Common myeloid progenitor, CD34-positive (primary cell): Measurements from ENCODE around the gene FBXO5.
A peak's percentile ranks its signal among the peaks of the same experiment; 100 is the strongest.
"Not testable (repeated sequence)": the region's sequence is repeated elsewhere in the genome, so short reads cannot be mapped to it uniquely, and the experiment has no call there.

Source experiments
- CTCF ChIA-PET: fragments of 350-600 bp; sonication (Branson Sonifier 250); formaldehyde crosslinking; loops from one replicate; lab custom pipeline; 2021; ENCODE audit warnings: antibody characterized with exemption; lab: Charles Lee
- POLR2A ChIA-PET: fragments of 350-600 bp; sonication (Branson Sonifier 250); formaldehyde crosslinking; loops from one replicate; lab custom pipeline; 2021; ENCODE audit warnings: antibody characterized with exemption; lab: Charles Lee
- DNase-seq, 3 donors: peaks; one replicate each; pipeline versions ENCODE4 v3.0.0 to v3.0.0-alpha.2; 2013
- H3K27ac ChIP-seq, 2 experiments: 1 replicate in 1 of 2; 2 replicates in 1 of 2; pipeline ENCODE4 v1.7.0; 2013; ENCODE audit warnings: inconsistent platforms in 2 of 2, low read length in 2 of 2, mild to moderate bottlenecking in 2 of 2, low read depth in 1 of 2, moderate library complexity in 1 of 2; ENCODE audit not compliant: severe bottlenecking in 2 of 2, insufficient read depth in 1 of 2, poor library complexity in 1 of 2
- H3K27me3 ChIP-seq, 5 experiments: replicated peaks in 2 of 5; 1 replicate in 3 of 5; 2 replicates in 2 of 5; pipeline versions ENCODE4 v1.6.1 to v1.7.0; 2013; ENCODE audit warnings: low read length in 4 of 5, mild to moderate bottlenecking in 2 of 5, moderate library complexity in 2 of 5, inconsistent platforms in 1 of 5; ENCODE audit not compliant: insufficient read depth in 5 of 5, control insufficient read depth in 4 of 5
- H3K36me3 ChIP-seq, 4 experiments: 1 replicate in 2 of 4; 2 replicates in 2 of 4; pipeline versions ENCODE4 v1.6.1 to v1.7.0; 2013; ENCODE audit warnings: low read length in 3 of 4, control low read depth in 1 of 4, mild to moderate bottlenecking in 1 of 4; ENCODE audit not compliant: control insufficient read depth in 4 of 4, insufficient read depth in 4 of 4
- H3K4me1 ChIP-seq, 4 experiments: 1 replicate in 3 of 4; 2 replicates in 1 of 4; pipeline versions ENCODE4 v1.6.1 to v1.7.1; 2013; ENCODE audit warnings: low read length in 3 of 4, mild to moderate bottlenecking in 3 of 4, control low read depth in 1 of 4, inconsistent platforms in 1 of 4, moderate library complexity in 1 of 4; ENCODE audit not compliant: control insufficient read depth in 4 of 4, insufficient read depth in 4 of 4; ENCODE audit errors: control extremely low read depth in 1 of 4
- H3K4me3 ChIP-seq, 7 experiments: 1 replicate in 4 of 7; 2 replicates in 3 of 7; pipeline versions ENCODE4 v1.5.1 to v1.7.0; 2013; ENCODE audit warnings: mild to moderate bottlenecking in 7 of 7, low read length in 6 of 7, moderate library complexity in 6 of 7, inconsistent platforms in 2 of 7, low read depth in 2 of 7, control low read depth in 1 of 7; ENCODE audit not compliant: insufficient read depth in 4 of 7, control insufficient read depth in 1 of 7; ENCODE audit errors: extremely low read depth in 1 of 7
- H3K9me3 ChIP-seq, 5 experiments: 1 replicate in 4 of 5; 2 replicates in 1 of 5; pipeline versions ENCODE4 v1.6.1 to v1.7.1; 2013; ENCODE audit warnings: low read length in 4 of 5, mild to moderate bottlenecking in 2 of 5, inconsistent platforms in 1 of 5, low read depth in 1 of 5, moderate library complexity in 1 of 5; ENCODE audit not compliant: control insufficient read depth in 4 of 5, insufficient read depth in 2 of 5; ENCODE audit errors: control extremely low read depth in 1 of 5
- WGBS: methylation state at CpG from one replicate; pipeline ENCODE4 v1.1.5; 2013; ENCODE audit not compliant: insufficient coverage; 5-methylcytosine and 5-hydroxymethylcytosine counted together

The FBXO5 gene

DNA sequence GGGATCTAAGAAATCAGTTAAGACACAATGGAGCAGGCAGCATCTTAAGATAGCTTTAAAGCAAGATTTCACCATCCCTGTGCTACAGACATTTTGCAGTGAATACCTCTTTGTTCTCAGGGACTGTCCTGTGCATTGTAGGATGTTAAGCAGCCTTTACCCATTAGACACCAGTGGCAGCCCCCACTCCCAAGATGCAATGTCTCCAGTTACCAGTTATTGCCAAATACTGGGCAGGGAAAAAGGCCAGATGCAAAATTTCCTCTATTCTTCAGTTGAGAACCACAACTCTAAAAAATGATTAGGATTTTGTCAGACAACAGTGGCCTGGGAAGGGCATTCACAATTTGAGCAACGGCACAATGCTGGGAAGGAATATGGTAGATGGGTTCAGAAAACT lies 6.1 kb downstream of the FBXO5 start:
- H3K4me3 ChIP-seq: no peak overlapping the region

DNA sequence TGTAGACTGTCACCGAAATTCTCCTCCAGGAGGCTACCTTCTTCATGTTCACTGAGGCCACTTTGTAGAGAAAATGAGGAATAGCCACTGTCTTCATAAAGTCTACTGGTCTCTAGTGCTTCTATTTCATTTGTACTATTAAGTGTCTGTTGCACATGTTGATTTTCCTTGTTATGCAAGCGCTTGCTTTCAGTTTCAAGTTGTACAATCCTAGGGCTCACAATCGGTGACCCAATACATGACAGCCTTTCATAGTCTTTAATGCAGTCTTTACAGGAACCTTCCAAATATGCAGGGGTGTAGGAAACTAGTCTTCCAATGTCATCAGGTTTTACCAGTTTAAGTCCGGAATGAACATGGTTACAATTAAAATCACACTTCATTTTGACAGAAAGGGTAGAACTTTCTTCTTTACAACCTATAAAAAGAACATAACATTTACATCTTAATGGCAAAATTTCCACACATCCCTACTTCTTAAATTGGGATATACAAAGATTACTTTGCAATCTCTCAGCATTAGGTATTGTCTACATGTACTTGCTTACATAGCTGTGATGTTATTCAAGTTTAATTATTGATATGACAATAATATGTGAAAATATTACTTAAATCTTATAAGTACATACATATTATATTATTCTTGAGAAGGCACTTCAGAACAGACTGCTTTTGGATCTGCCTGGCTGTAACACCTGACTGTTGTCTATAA lies 7.5 kb downstream of the FBXO5 start:
- POLR2A ChIA-PET: no interaction called here
- peaks cover 4 to 58% (median 27%) of the 10 kb centered on the region in 4 experiments for H3K36me3 ChIP-seq
- CTCF ChIA-PET: no interaction called here
- WGBS: 55% methylated on average over 2 of the region's 4 CpGs
- peaks cover 5 to 48% (median 33%) of the 10 kb centered on the region in 4 experiments for H3K4me1 ChIP-seq
- no peaks in the 10 kb centered on the region for H3K9me3 ChIP-seq
- H3K4me3 ChIP-seq: peak overlapping the region in 4 of 7 experiments; percentile 17 to 72 (median 51)
- H3K27me3 ChIP-seq: no peaks in the 10 kb centered on the region
- DNase-seq: peak; percentile 56 to 86 (median 80)
- H3K27ac ChIP-seq: peak overlapping the region in 1 of 2 experiments; percentile 38

More for the DNA sequence above, 6.1 kb downstream of the FBXO5 start:
- CTCF ChIA-PET: no interaction called here
- Histone ChIP-seq H3K9me3 (no peaks in the 10 kb centered on the region), H3K27ac (no peak overlapping the region), H3K36me3 (peaks cover 4 to 45% (median 21%) of the 10 kb centered on the region in 4 experiments), H3K4me1 (peaks cover 11 to 58% (median 39%) of the 10 kb centered on the region in 4 experiments), H3K27me3 (no peaks in the 10 kb centered on the region)
- POLR2A ChIA-PET: no interaction called here
- 100% methylated on average over 1 of the region's 1 CpG for WGBS
- DNase-seq: no peak

DNA sequence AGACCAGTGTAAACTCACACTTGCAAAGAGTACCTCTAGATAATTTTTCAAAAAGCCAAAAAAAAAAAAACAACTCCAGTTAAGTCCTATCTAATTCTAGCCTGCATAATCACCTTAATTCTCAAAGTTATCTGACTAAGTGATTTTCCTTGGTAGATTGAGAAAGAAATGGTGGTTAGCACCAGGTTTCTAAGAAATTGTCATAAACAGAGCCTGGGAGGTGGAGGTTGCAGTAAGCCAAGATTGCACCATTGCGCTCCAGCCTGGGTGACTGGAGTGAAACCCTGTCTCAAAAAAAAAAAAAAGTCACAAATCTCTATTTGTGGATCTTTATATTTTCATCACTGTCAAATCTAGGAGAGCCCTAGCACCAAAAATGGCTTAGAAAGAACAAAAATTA lies 8.9 kb downstream of the FBXO5 start:
- no peak for DNase-seq
- WGBS: 100% methylated on average over 1 of the region's 1 CpG
- POLR2A ChIA-PET: no interaction called here

DNA sequence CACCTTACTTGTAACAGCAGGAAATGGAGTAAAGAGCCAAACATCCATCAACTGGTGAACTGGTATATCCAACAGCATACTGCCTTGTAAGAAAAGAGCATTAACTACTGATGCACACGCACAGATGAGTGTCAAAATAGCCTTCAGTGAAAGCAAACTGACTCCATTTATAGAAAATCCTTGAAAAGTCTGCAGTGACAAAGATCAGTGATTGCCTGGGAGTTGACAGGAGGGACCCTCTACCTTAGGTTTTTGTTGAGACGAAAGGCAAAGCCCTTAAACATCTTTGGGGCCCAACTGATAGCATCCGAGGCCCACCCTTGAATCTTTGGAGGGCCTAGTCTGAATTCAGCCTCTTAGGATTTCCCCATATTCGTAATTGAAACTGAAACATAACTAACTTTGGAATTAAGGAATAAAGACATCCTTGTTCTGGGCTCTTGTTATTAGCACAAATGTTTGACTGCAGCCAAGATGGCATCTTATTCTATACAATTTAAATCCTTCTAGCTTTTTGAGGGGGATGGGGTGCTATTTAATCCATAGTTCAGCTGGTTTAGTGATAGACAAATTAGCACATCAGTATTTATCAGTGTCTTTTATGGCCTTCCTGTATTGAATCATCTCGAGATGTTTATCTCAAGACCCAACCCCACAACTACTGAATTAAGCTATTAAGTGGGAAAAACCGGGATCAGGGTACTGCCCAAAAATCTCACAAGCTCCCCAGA lies 13.0 kb downstream of the FBXO5 start:
- ChIA-PET CTCF (no interaction called here), POLR2A (no interaction called here)
- DNase-seq: no peak
- no peak overlapping the region for H3K27ac ChIP-seq
- WGBS: 100% methylated on average over 3 of the region's 6 CpGs
- H3K36me3 ChIP-seq: peaks cover 7 to 53% (median 37%) of the 10 kb centered on the region in 4 experiments
- peaks cover 0 to 11% (median 4%) of the 10 kb centered on the region in 4 experiments for H3K4me1 ChIP-seq
- no peak overlapping the region for H3K4me3 ChIP-seq
- peaks cover 0 to 1% (median 0%) of the 10 kb centered on the region in 5 experiments for H3K9me3 ChIP-seq
- H3K27me3 ChIP-seq: no peaks in the 10 kb centered on the region

More for the DNA sequence above, 8.9 kb downstream of the FBXO5 start:
- Histone ChIP-seq H3K36me3 (peaks cover 11 to 69% (median 39%) of the 10 kb centered on the region in 4 experiments), H3K9me3 (peaks cover 0 to 1% (median 0%) of the 10 kb centered on the region in 5 experiments), H3K27ac (no peak overlapping the region), H3K4me1 (peaks cover 5 to 39% (median 25%) of the 10 kb centered on the region in 4 experiments), H3K27me3 (no peaks in the 10 kb centered on the region), H3K4me3 (peak overlapping the region in 1 of 7 experiments; percentile 16)
- CTCF ChIA-PET: no interaction called here

DNA sequence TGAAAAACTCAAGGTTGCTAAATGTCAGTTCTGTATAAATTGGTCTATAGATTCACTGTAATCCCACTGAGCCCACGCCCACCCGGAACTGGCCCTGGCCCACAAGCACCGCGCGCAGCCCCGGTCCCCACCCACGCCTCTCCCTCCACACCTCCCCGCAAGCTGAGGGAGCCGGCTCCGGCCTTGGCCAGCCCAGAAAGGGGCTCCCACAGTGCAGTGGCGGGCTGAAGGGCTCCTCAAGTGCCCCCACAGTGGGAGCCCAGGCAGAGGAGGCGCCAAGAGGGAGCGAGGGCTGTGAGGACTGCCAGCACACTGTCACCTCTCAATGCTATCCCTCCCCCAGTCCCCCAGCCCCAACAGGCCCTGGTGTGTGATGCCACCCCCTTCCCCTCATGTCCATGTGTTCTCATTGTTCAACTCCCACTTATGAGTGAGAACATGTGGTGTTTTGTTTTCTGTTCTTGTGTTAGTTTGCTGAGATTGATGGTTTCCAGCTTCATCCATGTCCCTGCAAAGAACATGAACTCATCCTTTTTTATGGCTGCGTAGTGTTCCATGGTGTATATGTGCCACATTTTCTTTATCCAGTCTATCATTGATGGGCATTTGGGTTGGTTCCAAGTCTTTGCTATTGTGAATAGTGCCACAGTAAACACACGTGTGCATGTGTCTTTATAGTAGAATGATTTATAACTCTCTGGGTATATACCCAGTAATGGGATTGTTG lies 16.5 kb downstream of the FBXO5 start:
- WGBS: 100% methylated on average over 2 of the region's 15 CpGs
- CTCF ChIA-PET: interaction anchor here (1.3 kb wide), 1 partner anchor 12 kb away, joined by 5 read pairs; no protein-coding TSS in a partner anchor
- H3K4me3 ChIP-seq, H3K27me3 ChIP-seq, H3K27ac ChIP-seq, H3K9me3 ChIP-seq, POLR2A ChIA-PET, H3K4me1 ChIP-seq, DNase-seq: not testable (repeated sequence)
- H3K36me3 ChIP-seq: peaks cover 7 to 21% (median 16%) of the 10 kb centered on the region in 4 experiments

DNA sequence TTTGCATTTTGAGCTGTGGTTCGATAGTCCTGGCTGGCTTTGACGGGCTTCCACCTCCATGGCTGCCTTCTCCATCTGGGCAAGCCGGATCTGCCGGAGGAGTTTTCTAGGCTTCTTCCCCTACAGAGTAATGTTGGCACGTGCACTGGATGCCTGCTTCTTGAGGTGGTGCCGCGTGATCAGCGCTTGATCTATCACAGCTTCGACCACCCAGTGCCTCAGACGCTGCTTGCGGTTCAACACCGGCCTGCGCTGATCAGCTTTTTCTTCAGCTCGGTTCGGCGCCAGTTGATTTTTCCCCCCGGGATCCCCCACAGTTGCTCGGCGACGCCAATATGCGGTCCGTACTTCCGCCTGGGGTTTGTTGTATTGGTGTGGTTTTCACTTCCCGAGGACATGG lies 23.5 kb downstream of the FBXO5 start:
- Histone ChIP-seq H3K27me3 (no peaks in the 10 kb centered on the region), H3K27ac (no peak overlapping the region), H3K9me3 (peaks cover 0 to 2% (median 0%) of the 10 kb centered on the region in 5 experiments), H3K36me3 (no peaks in the 10 kb centered on the region), H3K4me1 (no peaks in the 10 kb centered on the region), H3K4me3 (no peak overlapping the region)
- DNase-seq: no peak
- 95% methylated on average over 22 of the region's 24 CpGs for WGBS
- ChIA-PET POLR2A (no interaction called here), CTCF (no interaction called here)
